HepG2 (cell line): Measurements from ENCODE around the gene SAMD10. TPM values are rescaled to one million over a fixed set of nuclear protein-coding genes. Genes with fewer than 3 reads are reported as not detected.

ENCODE experiments used
- ARNTL ChIP-seq: sonication (generic); formaldehyde crosslinking; IDR thresholded peaks from 2 replicates; pipeline ENCODE4 v1.4.0; 2020; ENCODE audit warnings: mild to moderate bottlenecking, missing genetic modification reagents
- BATF2 ChIP-seq: sonication (generic); formaldehyde crosslinking; IDR thresholded peaks from 2 replicates; pipeline ENCODE4 v1.8.0; 2022; ENCODE audit warnings: mild to moderate bottlenecking, missing genetic modification reagents, moderate library complexity
- GMEB1 ChIP-seq: sonication (generic); formaldehyde crosslinking; IDR thresholded peaks from 2 replicates; pipeline ENCODE4 v1.5.1; 2020; ENCODE audit warnings: missing genetic modification reagents, mild to moderate bottlenecking, borderline replicate concordance
- GTF2F1 ChIP-seq: fragments of 150-350 bp; IDR thresholded peaks from 2 replicates; pipeline ENCODE4 v1.6.1; 2014; ENCODE audit warnings: low read length
- NFAT5 ChIP-seq: sonication (generic); formaldehyde crosslinking; IDR thresholded peaks from 2 replicates; pipeline ENCODE4 v1.4.0; 2020; ENCODE audit warnings: missing genetic modification reagents
- TEAD3 ChIP-seq: optimal IDR thresholded peaks from 2 replicates; pipeline ENCODE3; 2016; ENCODE audit warnings: borderline replicate concordance
- TMF1 ChIP-seq: sonication (generic); formaldehyde crosslinking; IDR thresholded peaks from 2 replicates; pipeline ENCODE4 v1.8.1; 2022; ENCODE audit warnings: low read depth, missing genetic modification reagents
- ZBTB8A ChIP-seq: sonication (generic); formaldehyde crosslinking; IDR thresholded peaks from 2 replicates; pipeline ENCODE4 v1.4.0; 2020; ENCODE audit warnings: mild to moderate bottlenecking, low read depth, missing genetic modification reagents, borderline replicate concordance
- ZFP36 ChIP-seq: fragments of 150-350 bp; IDR thresholded peaks from 2 replicates; pipeline ENCODE4 v1.6.1; 2018; ENCODE audit warnings: borderline replicate concordance, low read length, low read depth; ENCODE audit not compliant: partially characterized antibody
- ZHX2 ChIP-seq, 2 experiments: sonication (generic) in 1 of 2; formaldehyde crosslinking in 1 of 2; IDR thresholded peaks; 2 replicates each; pipeline versions ENCODE4 v1.6.1 to v1.9.0; 2014 to 2022; ENCODE audit warnings: antibody characterized with exemption in 1 of 2, borderline replicate concordance in 1 of 2, inconsistent platforms in 1 of 2, low read depth in 1 of 2, missing genetic modification reagents in 1 of 2
- ZMAT3 ChIP-seq: sonication (generic); formaldehyde crosslinking; conservative IDR thresholded peaks from 2 replicates; pipeline ENCODE4 v1.7.0; 2021; ENCODE audit warnings: missing genetic modification reagents
- ZNF251 ChIP-seq: sonication (generic); formaldehyde crosslinking; IDR thresholded peaks from 2 replicates; pipeline ENCODE4 v1.9.0; 2021; ENCODE audit warnings: mild to moderate bottlenecking, missing genetic modification reagents
- ZNF451 ChIP-seq: sonication (generic); formaldehyde crosslinking; IDR thresholded peaks from 2 replicates; pipeline ENCODE4 v1.5.0; 2020; ENCODE audit warnings: mild to moderate bottlenecking, missing genetic modification reagents
- ZNF564 ChIP-seq: sonication (generic); formaldehyde crosslinking; IDR thresholded peaks from 2 replicates; pipeline ENCODE4 v1.8.1; 2023; ENCODE audit warnings: mild to moderate bottlenecking, missing genetic modification reagents
- polyA plus RNA-seq, 8 experiments: library from polyadenylated mRNA; depleted of rRNA in 3 of 8; stranded (reverse) in 7 of 8; unstranded in 1 of 8; fragments of >200 nt; fragmentation: Illumina TruSeq in 4 of 8; extraction: Trizol in 4 of 8; gene quantifications; 2 replicates each; pipeline versions ENCODE4 v1.2.1 to v1.2.3, GENCODE V29; 2011 to 2016; ENCODE audit warnings: low read depth in 4 of 8, missing spikeins in 1 of 8, mixed read lengths in 1 of 8; ENCODE audit not compliant: insufficient read depth in 1 of 8
- total RNA-seq, 5 experiments: library from RNA; depleted of rRNA; stranded (reverse); fragments of >200 nt; fragmentation: Illumina TruSeq; extraction: Trizol; gene quantifications; 2 replicates each; pipeline ENCODE4 v1.2.3, GENCODE V29; 2016; ENCODE audit warnings: low read depth in 1 of 5

Gene SAMD10
- total and polyA plus RNA-seq, 2 of the 13 experiments (the other 11 are each of a cell fraction or from before 2014, with no cell fraction given), result 6.1 to 11.0 TPM

GRCh38 chr20:64024141-64024990 lies 44.9 kb upstream of the SAMD10 start (continued):
- TF ChIP-seq ZHX2 (IDR thresholded peaks at IDR 0.05; ENCODE audit: low read depth) (0 out of 2 replicates have a peak, but pooled peaks have one; percentile 46), ZHX2 (CRISPR knock-in tag; IDR thresholded peaks at IDR 0.05; ENCODE audit: borderline replicate concordance) (no peak), ARNTL (CRISPR knock-in tag) (no peak), ZNF251 (no peak), ZMAT3 (CRISPR knock-in tag) (peak; percentile 91), GTF2F1 (no peak), TMF1 (CRISPR knock-in tag) (peak; percentile 97), ZBTB8A (CRISPR knock-in tag) (no peak), GMEB1 (CRISPR knock-in tag) (peak; percentile 77; the same call in 1 of the 2 replicates), BATF2 (CRISPR knock-in tag) (no peak), ZFP36 (no peak), NFAT5 (CRISPR knock-in tag) (peak; percentile 64; the same call in 1 of the 2 replicates), ZNF451 (CRISPR knock-in tag) (peak; percentile 59; the same call in 1 of the 2 replicates), ZNF564 (peak; percentile 97), TEAD3 (CRISPR knock-in tag) (peak; percentile 89)
